GM19025 (cell line): ENCODE measurements around the gene C17orf75.

ENCODE experiments used
- ATAC-seq: cut with Tn5 transposase; IDR thresholded peaks from one replicate; pipeline ENCODE4 v1.9.1; 2021; ENCODE audit warnings: mild to moderate bottlenecking, low read depth, moderate library complexity; ENCODE audit not compliant: unreplicated experiment

C17orf75 gene

GRCh38 chr17:32311028-32311536 lies 30.9 kb downstream of the C17orf75 start:
- no peak for ATAC-seq

GRCh38 chr17:32307658-32308057 lies 34.3 kb downstream of the C17orf75 start:
- no peak for ATAC-seq

- ATAC-seq, result no peak
Measured at GRCh38 chr17:32305049-32305448, 36.9 kb downstream of the C17orf75 start.

GRCh38 chr17:32303781-32304288 lies 38.1 kb downstream of the C17orf75 start:
- no peak for ATAC-seq

GRCh38 chr17:32302860-32303649 lies 38.9 kb downstream of the C17orf75 start:
- no peak for ATAC-seq

GRCh38 chr17:32302037-32302436 lies 39.9 kb downstream of the C17orf75 start:
- no peak for ATAC-seq

GRCh38 chr17:32299580-32300164 lies 42.3 kb downstream of the C17orf75 start:
- ATAC-seq, result no peak

- no peak for ATAC-seq
Measured at GRCh38 chr17:32298721-32299579, 43.0 kb downstream of the C17orf75 start.

GRCh38 chr17:32298298-32298697 lies 43.7 kb downstream of the C17orf75 start:
- no peak for ATAC-seq

GRCh38 chr17:32297860-32298259 lies 44.1 kb downstream of the C17orf75 start:
- ATAC-seq, result no peak

GRCh38 chr17:32297424-32297823 lies 44.5 kb downstream of the C17orf75 start:
- ATAC-seq, result no peak

GRCh38 chr17:32292094-32292493 lies 49.9 kb downstream of the C17orf75 start:
- no peak for ATAC-seq

GRCh38 chr17:32289471-32290070 lies 52.4 kb downstream of the C17orf75 start:
- ATAC-seq, result no peak

- no peak for ATAC-seq
Measured at GRCh38 chr17:32288615-32289014, 53.4 kb downstream of the C17orf75 start.

- ATAC-seq, result no peak
Measured at GRCh38 chr17:32287804-32288511, 54.0 kb downstream of the C17orf75 start.

GRCh38 chr17:32286518-32286900 lies 55.5 kb downstream of the C17orf75 start:
- no peak for ATAC-seq

GRCh38 chr17:32285746-32286517 lies 56.0 kb downstream of the C17orf75 start:
- ATAC-seq, result no peak

- ATAC-seq, result no peak
Measured at GRCh38 chr17:32285306-32285705, 56.7 kb downstream of the C17orf75 start.

GRCh38 chr17:32283745-32284201 lies 58.2 kb downstream of the C17orf75 start:
- ATAC-seq, result no peak
